Memory B cell (primary cell): ENCODE measurements around the gene NR3C2.

ENCODE experiments used
- ATAC-seq: fragments of 150-1000 bp; cut with Tn5 transposase; 2 replicates; pipeline ENCODE4 v1.10.0; 2021; ENCODE audit warnings: low read depth, mild to moderate bottlenecking, moderate library complexity
- DNase-seq, 2 donors: peaks; one replicate each; pipeline ENCODE4 v3.0.0; 2022; ENCODE audit warnings: low spot score in 2 of 2
- H3K27ac Mint-ChIP-seq: one replicate; pipeline ENCODE4 v1.8.0; 2022; ENCODE audit warnings: mild to moderate bottlenecking, moderate library complexity, mixed read lengths
- H3K27me3 Mint-ChIP-seq: one replicate; pipeline ENCODE4 v1.8.0; 2022; ENCODE audit warnings: mixed read lengths
- H3K36me3 Mint-ChIP-seq: one replicate; pipeline ENCODE4 v1.8.0; 2022; ENCODE audit warnings: mild to moderate bottlenecking, mixed read lengths
- H3K4me1 Mint-ChIP-seq: one replicate; pipeline ENCODE4 v1.8.0; 2022; ENCODE audit warnings: mixed read lengths
- H3K4me3 Mint-ChIP-seq: one replicate; pipeline ENCODE4 v1.8.0; 2022; ENCODE audit warnings: mild to moderate bottlenecking, moderate library complexity, mixed read lengths
- H3K9me3 Mint-ChIP-seq: one replicate; pipeline ENCODE4 v1.8.0; 2022; ENCODE audit warnings: mixed read lengths

Gene NR3C2

DNA sequence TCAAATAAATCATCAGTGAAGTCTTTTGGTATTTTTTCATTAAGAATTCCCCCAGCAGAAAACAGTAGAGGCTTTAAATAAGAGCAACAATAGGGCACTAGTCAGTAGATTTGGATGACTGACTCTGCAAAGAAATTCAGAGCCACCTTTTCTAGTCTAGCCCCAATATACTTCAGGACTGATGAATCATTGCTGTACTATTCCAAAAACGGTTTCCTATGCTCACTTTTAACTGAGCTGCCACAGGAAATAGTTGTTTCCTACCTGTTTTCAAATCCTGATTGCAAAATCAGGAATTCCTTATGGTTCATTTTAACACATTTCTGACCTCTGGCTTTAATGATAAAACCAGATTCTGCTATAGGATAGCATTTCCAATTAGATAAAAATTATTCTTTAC is 171.6 kb downstream of the NR3C2 start:
- Mint-ChIP-seq H3K27ac (no peak overlapping the region), H3K9me3 (peaks cover 4% of the 10 kb centered on the region), H3K4me1 (peaks cover 11% of the 10 kb centered on the region), H3K36me3 (peaks cover 15% of the 10 kb centered on the region), H3K27me3 (no peaks in the 10 kb centered on the region), H3K4me3 (no peak overlapping the region)
- DNase-seq (no peak), ATAC-seq (no peak)

DNA sequence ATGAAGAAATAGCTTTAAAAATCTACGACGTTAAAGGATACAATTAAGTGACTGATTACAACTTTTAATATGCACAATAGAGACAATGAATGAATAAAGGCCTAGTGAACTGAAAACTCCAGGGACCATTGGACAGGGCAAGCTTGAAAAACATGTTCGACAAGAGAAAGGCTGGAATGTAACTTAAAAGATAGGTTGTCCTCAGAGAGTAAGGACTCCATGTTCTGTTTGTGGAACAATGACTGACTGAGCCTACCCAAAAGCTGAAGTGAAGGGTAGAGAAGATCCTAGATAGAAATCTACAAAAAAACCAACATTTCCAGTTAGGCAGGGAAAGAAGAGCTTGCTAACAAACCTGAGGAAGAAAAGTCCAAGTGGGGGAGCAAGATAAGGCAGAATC is 173.4 kb downstream of the NR3C2 start:
- peaks cover 11% of the 10 kb centered on the region for H3K4me1 Mint-ChIP-seq
- H3K9me3 Mint-ChIP-seq, result peaks cover 4% of the 10 kb centered on the region
- DNase-seq, result no peak

DNA sequence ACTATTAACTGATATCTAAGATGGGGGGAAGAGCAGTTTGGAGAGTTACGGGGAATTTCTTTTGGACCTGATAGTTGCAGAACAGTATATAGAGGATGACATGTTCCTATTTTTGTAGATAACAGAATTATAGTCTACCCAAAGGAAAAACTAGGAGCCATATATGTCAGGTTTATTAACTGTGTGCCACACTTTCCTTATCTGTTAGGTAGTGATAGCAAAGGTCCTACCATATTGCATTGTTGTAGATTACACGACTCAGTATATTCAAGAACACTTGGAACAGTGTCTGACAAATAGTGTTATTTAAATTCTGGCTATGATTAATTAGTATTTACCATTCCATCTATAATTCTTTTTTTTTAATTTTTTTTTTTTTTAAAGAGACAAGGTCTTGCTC is 175.3 kb downstream of the NR3C2 start:
- H3K9me3 Mint-ChIP-seq, result peaks cover 7% of the 10 kb centered on the region
- H3K27me3 Mint-ChIP-seq, result no peaks in the 10 kb centered on the region
- H3K4me3 Mint-ChIP-seq, result no peak overlapping the region
- H3K27ac Mint-ChIP-seq, result no peak overlapping the region
- peaks cover 17% of the 10 kb centered on the region for H3K4me1 Mint-ChIP-seq
- ATAC-seq (no peak), DNase-seq (no peak)
- peaks cover 19% of the 10 kb centered on the region for H3K36me3 Mint-ChIP-seq

More for the DNA sequence above, 173.4 kb downstream of the NR3C2 start:
- Mint-ChIP-seq H3K4me3 (no peak overlapping the region), H3K27me3 (no peaks in the 10 kb centered on the region), H3K27ac (no peak overlapping the region), H3K36me3 (peaks cover 15% of the 10 kb centered on the region)
- no peak for ATAC-seq

DNA sequence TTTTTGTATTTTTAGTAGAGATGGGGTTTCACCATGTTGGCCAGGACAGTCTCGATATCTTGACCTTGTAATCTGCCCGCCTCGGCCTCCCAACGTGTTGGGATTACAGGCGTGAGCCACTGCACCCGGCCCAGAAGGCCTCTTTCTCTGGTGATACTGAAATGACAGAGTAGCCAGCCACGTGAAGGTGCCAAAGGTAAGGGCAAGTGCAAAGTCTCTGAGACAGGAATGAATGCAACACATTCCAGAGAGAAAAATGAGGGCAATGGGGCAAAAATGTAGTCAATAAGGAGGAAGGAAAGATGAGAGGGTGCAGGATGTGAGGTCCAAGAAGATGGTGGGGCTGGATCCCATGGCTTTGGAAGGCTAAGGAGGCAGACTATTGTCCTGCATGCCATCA is 176.0 kb downstream of the NR3C2 start:
- H3K27ac Mint-ChIP-seq, result no peak overlapping the region
- no peak overlapping the region for H3K4me3 Mint-ChIP-seq
- ATAC-seq (no peak), DNase-seq (no peak)
- peaks cover 19% of the 10 kb centered on the region for H3K36me3 Mint-ChIP-seq
- peaks cover 7% of the 10 kb centered on the region for H3K9me3 Mint-ChIP-seq
- peaks cover 17% of the 10 kb centered on the region for H3K4me1 Mint-ChIP-seq
- H3K27me3 Mint-ChIP-seq, result no peaks in the 10 kb centered on the region

DNA sequence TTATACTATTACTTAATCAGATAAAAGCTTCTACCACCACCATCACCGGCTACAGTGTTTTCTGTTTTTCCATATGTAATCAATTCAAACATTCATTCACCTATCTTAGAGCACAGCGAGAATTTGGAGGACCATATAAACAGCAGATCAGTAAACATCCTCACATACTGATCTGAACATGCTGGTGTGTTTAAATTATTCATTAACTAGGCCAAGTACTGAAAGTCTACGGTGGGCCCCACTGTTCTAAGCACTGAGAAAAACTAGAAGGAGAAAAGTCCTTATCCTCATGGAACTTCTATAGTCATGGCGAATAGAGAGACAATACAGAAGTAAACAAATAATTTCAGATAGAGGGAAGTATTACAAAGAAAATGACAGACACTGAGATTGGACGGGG is 176.6 kb downstream of the NR3C2 start:
- H3K27ac Mint-ChIP-seq, result no peak overlapping the region
- ATAC-seq (no peak), DNase-seq (no peak)
- no peaks in the 10 kb centered on the region for H3K27me3 Mint-ChIP-seq
- peaks cover 17% of the 10 kb centered on the region for H3K4me1 Mint-ChIP-seq
- H3K36me3 Mint-ChIP-seq, result peaks cover 19% of the 10 kb centered on the region
- no peak overlapping the region for H3K4me3 Mint-ChIP-seq
- H3K9me3 Mint-ChIP-seq, result peaks cover 7% of the 10 kb centered on the region

DNA sequence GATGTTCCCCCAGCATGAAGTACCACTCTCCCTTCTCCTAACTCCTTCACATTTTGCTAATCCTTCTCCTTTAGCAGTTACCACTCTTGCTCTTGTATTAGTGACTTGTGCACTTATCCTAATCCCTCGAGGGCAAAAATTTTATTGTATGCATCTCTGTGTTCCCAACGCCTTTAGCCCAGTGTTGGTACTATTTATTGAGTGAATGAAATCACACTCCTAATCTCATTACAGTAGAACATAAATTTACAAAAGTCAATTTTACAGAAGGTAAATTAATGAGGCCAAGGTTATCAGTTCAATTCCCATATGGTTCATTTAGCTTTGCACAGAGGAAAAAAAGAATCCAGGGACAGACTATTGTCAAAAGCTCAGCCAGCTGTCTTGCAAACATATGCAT is 178.4 kb downstream of the NR3C2 start:
- peaks cover 12% of the 10 kb centered on the region for H3K4me1 Mint-ChIP-seq
- H3K4me3 Mint-ChIP-seq, result no peak overlapping the region
- DNase-seq, result no peak
- peaks cover 19% of the 10 kb centered on the region for H3K36me3 Mint-ChIP-seq
- no peak overlapping the region for H3K27ac Mint-ChIP-seq
- no peaks in the 10 kb centered on the region for H3K27me3 Mint-ChIP-seq
- peaks cover 7% of the 10 kb centered on the region for H3K9me3 Mint-ChIP-seq
- no peak for ATAC-seq

DNA sequence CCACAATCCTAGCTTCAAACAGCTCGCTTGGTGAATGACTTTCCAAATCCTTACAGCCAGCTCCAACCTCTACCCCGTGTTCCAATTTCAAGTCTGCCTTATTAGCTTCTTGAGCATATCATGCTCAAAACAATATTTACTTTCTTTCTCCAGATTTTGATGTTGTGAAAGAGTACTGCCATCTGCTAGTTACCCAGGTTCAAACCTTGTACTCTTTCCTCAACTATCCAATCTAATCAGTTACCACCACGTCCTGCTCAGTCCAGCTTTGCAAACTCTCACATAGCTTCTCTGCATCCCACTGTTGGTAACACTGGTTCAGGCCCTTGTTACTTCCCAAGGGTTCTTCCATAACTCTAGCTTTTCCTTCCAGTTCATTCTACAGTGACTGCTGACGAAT is 179.1 kb downstream of the NR3C2 start:
- H3K4me3 Mint-ChIP-seq, result no peak overlapping the region
- H3K9me3 Mint-ChIP-seq, result peaks cover 7% of the 10 kb centered on the region
- peaks cover 11% of the 10 kb centered on the region for H3K4me1 Mint-ChIP-seq
- DNase-seq (no peak), ATAC-seq (no peak)
- peaks cover 17% of the 10 kb centered on the region for H3K36me3 Mint-ChIP-seq
- H3K27ac Mint-ChIP-seq, result no peak overlapping the region
- no peaks in the 10 kb centered on the region for H3K27me3 Mint-ChIP-seq

DNA sequence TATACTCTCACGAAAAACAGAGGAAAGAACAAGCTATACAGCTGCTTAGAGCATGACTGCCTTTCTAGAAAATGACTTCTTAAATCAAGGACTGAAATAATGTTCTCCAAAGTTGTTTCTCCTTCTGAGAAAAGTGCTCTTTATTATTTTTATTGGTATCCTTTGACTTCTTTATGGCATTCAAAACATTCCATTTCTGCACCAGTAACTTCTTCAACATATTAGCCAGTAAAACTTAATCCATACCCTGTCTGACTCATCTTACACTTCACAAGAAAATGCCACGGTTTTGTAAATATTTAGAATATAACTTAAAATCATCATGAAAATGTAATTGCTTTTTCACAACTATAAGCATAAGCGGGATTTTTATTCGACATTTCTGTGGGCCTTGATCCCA is 180.4 kb downstream of the NR3C2 start:
- ATAC-seq, result no peak
- DNase-seq, result no peak

DNA sequence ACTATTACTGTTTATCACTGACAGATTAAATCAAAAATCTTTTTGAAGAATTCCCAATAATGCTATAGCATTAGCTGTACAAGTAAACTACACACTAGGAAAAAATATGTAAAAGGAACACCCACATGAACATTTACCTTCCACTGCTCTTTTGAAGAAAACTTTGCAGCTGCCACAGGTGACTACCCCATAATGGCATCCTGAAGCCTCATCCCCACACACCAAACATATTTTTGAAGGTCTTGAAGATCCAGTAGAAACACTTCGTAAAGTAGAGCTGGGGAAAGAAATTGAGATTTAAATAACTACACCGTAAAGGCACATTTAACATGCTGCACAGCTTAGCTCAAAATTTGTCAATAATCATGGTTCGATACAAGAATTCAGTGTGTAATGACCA is 182.4 kb downstream of the NR3C2 start:
- Mint-ChIP-seq H3K4me3 (no peak overlapping the region), H3K36me3 (peaks cover 13% of the 10 kb centered on the region), H3K27ac (no peak overlapping the region), H3K4me1 (peaks cover 15% of the 10 kb centered on the region), H3K9me3 (peaks cover 5% of the 10 kb centered on the region), H3K27me3 (peaks cover 2% of the 10 kb centered on the region)
- DNase-seq, result no peak
- ATAC-seq, result no peak

More for the DNA sequence above, 180.4 kb downstream of the NR3C2 start:
- no peaks in the 10 kb centered on the region for H3K27me3 Mint-ChIP-seq
- H3K4me1 Mint-ChIP-seq, result peaks cover 11% of the 10 kb centered on the region
- no peak overlapping the region for H3K27ac Mint-ChIP-seq
- no peak overlapping the region for H3K4me3 Mint-ChIP-seq
- peaks cover 17% of the 10 kb centered on the region for H3K36me3 Mint-ChIP-seq
- H3K9me3 Mint-ChIP-seq, result peaks cover 7% of the 10 kb centered on the region

DNA sequence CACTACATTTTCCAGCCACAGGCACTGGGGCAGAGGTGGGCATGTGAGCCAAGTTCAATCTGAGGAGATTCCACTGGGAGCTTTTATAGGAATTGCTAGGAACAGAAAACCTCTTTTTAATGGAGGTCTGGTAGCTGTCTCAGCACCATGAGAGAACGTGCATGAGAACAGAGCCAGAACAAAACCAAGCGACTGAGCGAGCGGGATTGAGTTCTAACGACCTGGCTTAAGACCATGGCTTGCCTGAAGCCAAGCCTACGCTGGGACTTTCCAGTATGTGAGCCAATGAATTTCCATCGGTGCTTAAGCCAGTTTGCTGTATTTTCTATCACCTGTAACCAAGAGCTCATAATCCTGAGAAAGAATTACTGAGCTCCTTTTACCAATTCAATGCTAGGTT is 183.7 kb downstream of the NR3C2 start:
- no peak for DNase-seq
- Mint-ChIP-seq H3K4me1 (peaks cover 13% of the 10 kb centered on the region), H3K27me3 (peaks cover 2% of the 10 kb centered on the region), H3K36me3 (peaks cover 14% of the 10 kb centered on the region), H3K4me3 (no peak overlapping the region), H3K9me3 (peaks cover 3% of the 10 kb centered on the region), H3K27ac (no peak overlapping the region)
- no peak for ATAC-seq

DNA sequence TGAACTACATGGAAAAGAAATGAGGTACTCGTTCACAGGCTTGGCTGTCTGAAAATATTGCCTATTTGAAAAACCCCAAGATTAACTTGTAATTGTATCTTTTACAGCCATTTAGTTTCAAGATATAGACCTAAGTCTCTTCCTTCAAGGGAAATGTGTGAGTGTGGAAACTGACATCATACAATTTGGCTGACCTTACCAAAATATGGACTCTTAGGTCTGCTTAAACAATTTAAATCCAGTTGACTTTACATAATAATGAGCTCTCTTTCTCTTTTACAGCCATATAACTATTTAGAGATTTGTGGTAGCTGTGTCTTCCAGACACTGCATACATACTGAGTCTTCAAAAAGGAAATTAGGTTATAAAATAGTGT is 186.9 kb downstream of the NR3C2 start:
- peaks cover 2% of the 10 kb centered on the region for H3K27me3 Mint-ChIP-seq
- peaks cover 9% of the 10 kb centered on the region for H3K36me3 Mint-ChIP-seq
- no peak overlapping the region for H3K4me3 Mint-ChIP-seq
- H3K9me3 Mint-ChIP-seq, result no peaks in the 10 kb centered on the region
- H3K4me1 Mint-ChIP-seq, result peaks cover 8% of the 10 kb centered on the region
- ATAC-seq, result no peak
- no peak overlapping the region for H3K27ac Mint-ChIP-seq
- no peak for DNase-seq

DNA sequence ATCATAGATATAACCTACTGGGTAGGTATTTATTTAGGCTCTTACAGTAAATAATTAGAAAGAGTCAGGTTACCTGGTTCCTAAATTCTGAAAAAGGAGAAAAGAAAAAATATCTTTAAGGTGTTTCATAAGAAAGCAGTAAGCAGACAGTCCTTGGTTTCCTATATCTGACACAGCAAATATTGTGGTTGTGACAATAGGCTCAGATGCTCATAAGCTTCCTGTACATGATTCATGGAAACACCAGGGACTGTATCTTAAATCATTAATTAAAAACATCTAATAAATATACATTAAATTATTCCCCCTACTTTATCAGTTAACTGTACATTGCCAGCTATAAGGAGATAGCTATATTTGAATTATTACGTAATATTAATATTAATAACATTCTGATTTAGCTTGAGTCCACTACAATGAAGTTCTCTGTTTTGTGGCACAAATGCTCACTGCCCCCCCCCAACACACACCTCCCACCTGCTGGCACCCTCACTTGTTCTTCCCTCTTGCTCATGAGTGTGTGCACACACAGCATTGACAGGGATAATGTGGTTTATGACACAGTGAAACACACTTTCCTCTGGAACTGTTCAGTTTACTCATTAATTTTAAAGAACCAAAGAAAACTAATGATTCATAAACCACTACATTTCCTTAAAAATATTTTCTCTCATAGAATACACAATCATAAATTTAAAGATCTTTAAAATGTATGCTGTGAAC is 187.4 kb downstream of the NR3C2 start:
- DNase-seq, result no peak
- Mint-ChIP-seq H3K27ac (no peak overlapping the region), H3K36me3 (peaks cover 9% of the 10 kb centered on the region), H3K27me3 (peaks cover 2% of the 10 kb centered on the region), H3K4me1 (peaks cover 8% of the 10 kb centered on the region), H3K4me3 (no peak overlapping the region), H3K9me3 (no peaks in the 10 kb centered on the region)
- no peak for ATAC-seq

DNA sequence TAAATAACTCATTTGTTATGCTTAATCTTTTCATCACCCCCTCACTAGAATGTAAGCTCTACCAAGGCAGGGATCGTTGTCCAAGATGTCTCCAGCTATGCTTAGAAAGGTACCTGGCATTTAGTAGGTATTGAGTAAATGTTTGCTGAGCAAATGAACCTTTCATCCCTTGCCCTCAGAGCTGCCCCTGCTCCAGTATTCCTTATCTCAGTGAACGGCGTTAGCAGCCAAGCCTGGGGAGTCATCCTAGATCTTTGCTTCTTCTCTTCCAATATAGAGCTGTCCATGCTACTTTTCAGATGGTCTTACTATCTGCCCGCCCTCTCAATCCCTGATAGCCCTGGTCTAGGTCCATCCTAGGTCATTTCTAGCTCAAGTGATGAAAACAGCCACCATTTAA is 188.4 kb downstream of the NR3C2 start:
- H3K36me3 Mint-ChIP-seq, result peaks cover 7% of the 10 kb centered on the region
- H3K4me1 Mint-ChIP-seq, result peaks cover 8% of the 10 kb centered on the region
- no peak for ATAC-seq
- H3K27ac Mint-ChIP-seq, result no peak overlapping the region
- no peak overlapping the region for H3K4me3 Mint-ChIP-seq
- H3K27me3 Mint-ChIP-seq, result peaks cover 2% of the 10 kb centered on the region
- no peaks in the 10 kb centered on the region for H3K9me3 Mint-ChIP-seq
- DNase-seq, result no peak

DNA sequence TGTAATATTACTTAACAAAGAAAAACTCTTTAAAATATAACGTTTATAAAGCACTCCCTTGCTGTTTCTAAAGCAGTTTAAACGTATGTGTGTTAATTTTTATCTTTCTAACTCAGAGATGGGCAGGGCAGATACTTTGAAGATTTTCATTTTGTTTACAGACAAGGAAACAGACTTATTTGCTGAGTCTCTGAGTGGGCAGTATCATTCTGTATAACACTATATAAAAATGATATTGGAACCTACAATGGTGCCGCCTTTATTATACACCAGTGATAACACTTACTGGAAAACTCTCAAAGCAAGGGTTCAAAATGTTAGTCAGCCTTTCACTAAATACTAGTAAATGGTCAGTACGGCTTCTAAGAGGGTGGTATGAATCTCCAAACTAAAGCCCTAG is 193.4 kb downstream of the NR3C2 start:
- Mint-ChIP-seq H3K4me1 (peaks cover 4% of the 10 kb centered on the region), H3K9me3 (no peaks in the 10 kb centered on the region)

DNA sequence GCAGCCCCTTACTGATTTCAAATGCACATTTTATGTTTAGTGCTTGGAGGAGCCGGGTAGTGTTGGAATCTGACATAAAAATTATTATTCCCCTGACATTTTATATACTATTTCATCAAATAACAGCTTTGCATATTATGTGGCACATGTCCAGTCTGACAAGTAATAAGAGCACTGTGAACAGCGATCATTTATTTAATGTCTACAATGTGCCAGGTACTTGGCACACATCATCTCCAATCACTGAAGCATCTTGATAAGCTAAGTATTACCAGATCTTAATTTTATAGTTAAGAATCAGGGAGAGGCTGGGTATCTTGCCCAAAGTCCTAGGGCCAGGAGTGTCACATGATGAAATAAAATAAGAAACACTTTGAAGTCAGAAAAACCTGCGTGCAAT is 197.2 kb downstream of the NR3C2 start:
- Mint-ChIP-seq H3K4me1 (no peaks in the 10 kb centered on the region), H3K9me3 (no peaks in the 10 kb centered on the region), H3K4me3 (no peak overlapping the region), H3K27ac (no peak overlapping the region), H3K27me3 (no peaks in the 10 kb centered on the region), H3K36me3 (peaks cover 2% of the 10 kb centered on the region)
- DNase-seq (no peak), ATAC-seq (no peak)

More for the DNA sequence above, 193.4 kb downstream of the NR3C2 start:
- no peak overlapping the region for H3K4me3 Mint-ChIP-seq
- no peak overlapping the region for H3K27ac Mint-ChIP-seq
- peaks cover 3% of the 10 kb centered on the region for H3K36me3 Mint-ChIP-seq
- DNase-seq, result no peak
- no peaks in the 10 kb centered on the region for H3K27me3 Mint-ChIP-seq
- no peak for ATAC-seq
